Hepatocyte (in vitro differentiated cells): Measurements from ENCODE around the gene XPR1. TPM values are rescaled to one million over a fixed set of nuclear protein-coding genes. Genes with fewer than 3 reads are reported as not detected.

ENCODE experiments used
- DNase-seq: peaks from one replicate; pipeline ENCODE4 v3.0.0-alpha.2; 2016; ENCODE audit warnings: low spot score
- H2AFZ ChIP-seq: fragments of 200-600 bp; sonication (generic); 2 replicates; pipeline ENCODE4 v1.6.0; 2016; ENCODE audit warnings: antibody characterized with exemption, mild to moderate bottlenecking
- H3K27ac ChIP-seq: fragments of 200-600 bp; sonication (generic); 2 replicates; pipeline ENCODE4 v1.5.1; 2016; ENCODE audit warnings: mild to moderate bottlenecking
- H3K27me3 ChIP-seq: fragments of 200-600 bp; sonication (generic); 2 replicates; pipeline ENCODE4 v1.6.1; 2016
- H3K36me3 ChIP-seq: fragments of 200-600 bp; sonication (generic); replicated peaks from 2 replicates; pipeline ENCODE4 v1.5.1; 2016; ENCODE audit warnings: low read depth; ENCODE audit not compliant: insufficient read depth
- H3K4me1 ChIP-seq: fragments of 200-600 bp; sonication (generic); 2 replicates; pipeline ENCODE4 v1.5.1; 2016; ENCODE audit warnings: mild to moderate bottlenecking, moderate library complexity; ENCODE audit not compliant: insufficient read depth
- H3K4me2 ChIP-seq: fragments of 200-600 bp; sonication (generic); 2 replicates; pipeline ENCODE4 v1.6.0; 2016
- H3K4me3 ChIP-seq: fragments of 200-600 bp; sonication (generic); 2 replicates; pipeline ENCODE4 v1.5.1; 2016; ENCODE audit warnings: mild to moderate bottlenecking
- H3K79me2 ChIP-seq: fragments of 200-600 bp; sonication (generic); 2 replicates; pipeline ENCODE4 v1.6.0; 2017; ENCODE audit warnings: mild to moderate bottlenecking
- H3K9me2 ChIP-seq: fragments of 200-600 bp; sonication (generic); replicated peaks from 2 replicates; pipeline ENCODE4 v1.6.0; 2017; ENCODE audit warnings: mild to moderate bottlenecking; ENCODE audit not compliant: insufficient read depth
- H3K9me3 ChIP-seq: fragments of 200-600 bp; sonication (generic); 2 replicates; pipeline ENCODE4 v1.5.1; 2016; ENCODE audit warnings: low read depth, mild to moderate bottlenecking
- H4K20me1 ChIP-seq: fragments of 200-600 bp; sonication (generic); 2 replicates; pipeline ENCODE4 v1.6.0; 2016; ENCODE audit warnings: mild to moderate bottlenecking; ENCODE audit not compliant: insufficient read depth, poor library complexity, severe bottlenecking
- EZH2 ChIP-seq: fragments of 200-600 bp; sonication (generic); IDR thresholded peaks from 2 replicates; pipeline ENCODE4 v1.6.1; 2016; ENCODE audit warnings: antibody characterized with exemption, mild to moderate bottlenecking, borderline replicate concordance
- EZH2phosphoT487 ChIP-seq: fragments of 200-600 bp; sonication (generic); IDR thresholded peaks from one replicate; pipeline ENCODE4 v1.6.1; 2018; ENCODE audit warnings: antibody characterized with exemption, mild to moderate bottlenecking, low read depth, moderate library complexity; ENCODE audit not compliant: unreplicated experiment, severe bottlenecking
- WGBS: methylation state at CpG from one replicate; pipeline ENCODE4 v1.1.6; 2016; ENCODE audit warnings: low lambda C conversion rate; ENCODE audit errors: missing lambda C conversion rate; 5-methylcytosine and 5-hydroxymethylcytosine counted together
- polyA plus RNA-seq: library from polyadenylated mRNA; unstranded; fragments of >200 nt; fragmentation: Nextera tagmentation; extraction: Ambion mirVana; gene quantifications from 2 replicates; pipeline ENCODE4 v1.2.1, GENCODE V29; 2016
- total RNA-seq: library from RNA; depleted of rRNA; stranded (reverse); fragments of >200 nt; gene quantifications from 2 replicates; pipeline ENCODE4 v1.2.3, GENCODE V29; 2014
- TF ChIP-seq, protein P1 (sequence below): fragments of 200-600 bp; sonication (generic); IDR thresholded peaks from 2 replicates; pipeline ENCODE4 v1.5.1; 2016; ENCODE audit warnings: antibody characterized with exemption, mild to moderate bottlenecking; ENCODE audit not compliant: poor library complexity

XPR1 gene
- total and polyA plus RNA-seq, 2 experiments from 2014 or later = 18.2 to 41.5 TPM

DNA sequence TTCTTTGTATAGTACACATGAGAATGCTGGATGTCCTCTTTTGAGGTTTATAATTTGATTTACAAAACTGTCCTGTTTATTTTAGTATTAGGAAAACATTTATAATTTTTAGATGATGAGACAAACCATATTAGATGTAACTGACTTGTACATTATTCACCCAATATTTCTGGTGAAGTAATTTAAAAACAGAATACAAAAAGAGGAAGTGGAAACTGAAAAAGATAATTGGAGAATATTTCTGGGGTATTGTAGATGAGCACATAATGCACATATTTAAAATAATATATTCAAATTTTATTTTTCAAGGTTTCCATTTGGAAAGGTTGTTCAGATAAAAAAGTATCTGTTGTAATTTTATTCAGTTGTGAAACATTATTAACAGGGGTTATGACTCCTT, 40.7 kb downstream of the XPR1 start:
- H3K36me3 ChIP-seq = no peaks in the 10 kb centered on the region
- TF ChIP-seq EZH2 = no peak
- no peak for TF ChIP-seq EZH2phosphoT487
- TF ChIP-seq, protein P1, sequence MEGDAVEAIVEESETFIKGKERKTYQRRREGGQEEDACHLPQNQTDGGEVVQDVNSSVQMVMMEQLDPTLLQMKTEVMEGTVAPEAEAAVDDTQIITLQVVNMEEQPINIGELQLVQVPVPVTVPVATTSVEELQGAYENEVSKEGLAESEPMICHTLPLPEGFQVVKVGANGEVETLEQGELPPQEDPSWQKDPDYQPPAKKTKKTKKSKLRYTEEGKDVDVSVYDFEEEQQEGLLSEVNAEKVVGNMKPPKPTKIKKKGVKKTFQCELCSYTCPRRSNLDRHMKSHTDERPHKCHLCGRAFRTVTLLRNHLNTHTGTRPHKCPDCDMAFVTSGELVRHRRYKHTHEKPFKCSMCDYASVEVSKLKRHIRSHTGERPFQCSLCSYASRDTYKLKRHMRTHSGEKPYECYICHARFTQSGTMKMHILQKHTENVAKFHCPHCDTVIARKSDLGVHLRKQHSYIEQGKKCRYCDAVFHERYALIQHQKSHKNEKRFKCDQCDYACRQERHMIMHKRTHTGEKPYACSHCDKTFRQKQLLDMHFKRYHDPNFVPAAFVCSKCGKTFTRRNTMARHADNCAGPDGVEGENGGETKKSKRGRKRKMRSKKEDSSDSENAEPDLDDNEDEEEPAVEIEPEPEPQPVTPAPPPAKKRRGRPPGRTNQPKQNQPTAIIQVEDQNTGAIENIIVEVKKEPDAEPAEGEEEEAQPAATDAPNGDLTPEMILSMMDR = no peak
- H4K20me1 ChIP-seq = peaks cover 4% of the 10 kb centered on the region
- DNase-seq = no peak
- H3K9me2 ChIP-seq = no peaks in the 10 kb centered on the region
- H3K27ac ChIP-seq = no peak overlapping the region
- peaks cover 60% of the 10 kb centered on the region for H3K79me2 ChIP-seq
- no peaks in the 10 kb centered on the region for H3K27me3 ChIP-seq
- H2AFZ ChIP-seq = no peak overlapping the region
- peaks cover 3% of the 10 kb centered on the region for H3K9me3 ChIP-seq
- no peak overlapping the region for H3K4me3 ChIP-seq
- H3K4me2 ChIP-seq = no peak overlapping the region
- no peaks in the 10 kb centered on the region for H3K4me1 ChIP-seq

- H2AFZ ChIP-seq = no peak overlapping the region
- H3K9me2 ChIP-seq = no peaks in the 10 kb centered on the region
- WGBS = 4% methylated on average over 1 of the region's 1 CpG
- H3K4me2 ChIP-seq = peak overlapping the region; percentile 50
- DNase-seq = peak; percentile 12
- H3K27me3 ChIP-seq = no peaks in the 10 kb centered on the region
- H3K27ac ChIP-seq = peak overlapping the region; percentile 5
- H3K4me3 ChIP-seq = no peak overlapping the region
- no peaks in the 10 kb centered on the region for H3K36me3 ChIP-seq
- H3K4me1 ChIP-seq = no peaks in the 10 kb centered on the region
- H3K9me3 ChIP-seq = peaks cover 7% of the 10 kb centered on the region
- TF ChIP-seq EZH2 (no peak), EZH2phosphoT487 (peak; percentile 97)
- TF ChIP-seq, protein P1 = no peak
- peaks cover 50% of the 10 kb centered on the region for H3K79me2 ChIP-seq
- peaks cover 4% of the 10 kb centered on the region for H4K20me1 ChIP-seq
These were observed 43.0 kb downstream of the XPR1 start for GRCh38 chr1:180674603-180675530.

DNA sequence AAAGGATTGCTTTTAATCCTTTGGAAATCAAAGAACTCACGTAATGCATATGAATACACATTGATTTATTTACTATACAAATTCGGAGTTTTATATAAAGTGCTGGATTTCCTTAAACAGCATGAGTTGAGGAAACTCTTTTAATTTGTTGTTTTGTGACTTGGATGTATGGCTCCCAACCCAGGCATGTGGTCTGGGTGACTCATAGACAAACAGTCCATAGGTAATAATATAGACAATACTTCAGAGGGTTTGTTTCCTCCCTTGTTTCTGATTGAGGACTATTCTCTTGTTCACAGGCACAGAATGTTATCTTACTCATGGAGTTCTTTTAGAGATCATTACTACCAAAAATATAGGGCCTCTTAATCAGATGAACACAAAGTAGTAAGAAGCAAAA, 43.8 kb downstream of the XPR1 start:
- Histone ChIP-seq H3K9me3 (peaks cover 7% of the 10 kb centered on the region), H3K9me2 (no peaks in the 10 kb centered on the region), H3K79me2 (peaks cover 50% of the 10 kb centered on the region), H3K27ac (peak overlapping the region; percentile 5), H4K20me1 (peaks cover 4% of the 10 kb centered on the region), H3K4me3 (no peak overlapping the region), H2AFZ (no peak overlapping the region), H3K4me2 (peak overlapping the region; percentile 50), H3K27me3 (no peaks in the 10 kb centered on the region), H3K4me1 (no peaks in the 10 kb centered on the region), H3K36me3 (no peaks in the 10 kb centered on the region)
- DNase-seq = no peak
- TF ChIP-seq EZH2 (no peak), EZH2phosphoT487 (no peak)
- TF ChIP-seq, protein P1 = no peak
- WGBS = 40% methylated on average over 2 of the region's 2 CpGs
